BLaER1 treated with 17β-estradiol and CSF1 and Interleukin-3, amounts not matched to agents 10 nM and 100 nM (cell line): ENCODE data around the gene COBL.

Source experiments
- H3K27ac ChIP-seq, 11 experiments: shearing (Covaris generic); formaldehyde crosslinking; 2 replicates each; pipeline ENCODE4 v1.8.1; 2022
- H3K27me3 ChIP-seq, 11 experiments: shearing (Covaris generic); formaldehyde crosslinking; 2 replicates each; pipeline ENCODE4 v1.8.1; 2022
- H3K36me3 ChIP-seq, 11 experiments: shearing (Covaris generic); formaldehyde crosslinking; 2 replicates each; pipeline ENCODE4 v1.8.1; 2022
- H3K4me1 ChIP-seq, 10 experiments: shearing (Covaris generic); formaldehyde crosslinking; 2 replicates each; pipeline ENCODE4 v1.8.1; 2022
- H3K4me2 ChIP-seq, 11 experiments: shearing (Covaris generic); formaldehyde crosslinking; 2 replicates each; pipeline ENCODE4 v1.8.1; 2022
- H3K4me3 ChIP-seq, 10 experiments: shearing (Covaris generic); formaldehyde crosslinking; 2 replicates each; pipeline ENCODE4 v1.8.1; 2022
- H3K9ac ChIP-seq, 11 experiments: shearing (Covaris generic); formaldehyde crosslinking; 2 replicates each; pipeline ENCODE4 v1.8.1; 2022
- H3K9me3 ChIP-seq, 11 experiments: shearing (Covaris generic); formaldehyde crosslinking; replicated peaks in 1 of 11; 2 replicates each; pipeline ENCODE4 v1.8.1; 2022
- H4K20me1 ChIP-seq, 11 experiments: shearing (Covaris generic); formaldehyde crosslinking; 2 replicates each; pipeline ENCODE4 v1.8.1; 2022
- Cebpa-rat ChIP-seq, 11 experiments: shearing (Covaris generic); IDR thresholded peaks; 2 replicates each; pipeline ENCODE4 v1.8.1; 2022

Gene COBL

DNA sequence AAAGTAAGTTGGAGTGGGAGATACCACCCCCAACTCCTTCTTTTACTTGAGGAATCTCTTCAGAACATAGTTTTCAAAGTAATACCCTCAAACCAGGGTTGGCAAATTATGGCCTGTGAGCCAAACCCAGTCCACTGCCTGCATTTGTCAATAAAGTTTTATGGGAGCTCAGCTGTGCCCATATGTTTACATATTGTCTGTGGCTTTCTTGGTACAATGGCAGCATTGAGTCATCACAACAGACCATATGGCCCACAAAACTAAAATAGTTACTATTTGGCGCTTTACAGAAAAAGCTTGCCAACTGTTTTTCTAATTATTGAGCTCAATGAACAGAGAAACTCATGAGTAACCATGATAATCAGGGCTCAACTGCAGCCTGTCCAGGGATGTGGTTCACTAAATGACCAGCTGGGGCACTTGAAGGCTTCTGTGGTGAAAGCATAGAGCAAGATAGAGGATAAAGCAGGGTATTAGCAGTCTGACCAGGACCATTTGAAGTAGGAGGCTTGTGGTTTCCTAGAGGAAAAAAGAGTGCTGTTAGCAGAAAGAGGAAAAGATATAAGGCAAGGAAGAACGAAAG is 337.9 kb downstream of the COBL start:
- H4K20me1 ChIP-seq: no peaks in the 10 kb centered on the region
- TF ChIP-seq Cebpa-rat (IDR thresholded peaks at IDR 0.05): no peak
- H3K27me3 ChIP-seq: no peaks in the 10 kb centered on the region
- no peaks in the 10 kb centered on the region for H3K36me3 ChIP-seq
- H3K27ac ChIP-seq: no peak overlapping the region
- H3K9me3 ChIP-seq: peaks cover 6 to 31% (median 11%) of the 10 kb centered on the region in 11 experiments; a peak in 15 of 22 replicates
- H3K4me3 ChIP-seq: no peak overlapping the region
- H3K4me1 ChIP-seq: peaks cover 0 to 14% (median 6%) of the 10 kb centered on the region in 10 experiments; a peak in 11 of 20 replicates
- H3K4me2 ChIP-seq: no peak overlapping the region
- H3K9ac ChIP-seq: no peak overlapping the region

DNA sequence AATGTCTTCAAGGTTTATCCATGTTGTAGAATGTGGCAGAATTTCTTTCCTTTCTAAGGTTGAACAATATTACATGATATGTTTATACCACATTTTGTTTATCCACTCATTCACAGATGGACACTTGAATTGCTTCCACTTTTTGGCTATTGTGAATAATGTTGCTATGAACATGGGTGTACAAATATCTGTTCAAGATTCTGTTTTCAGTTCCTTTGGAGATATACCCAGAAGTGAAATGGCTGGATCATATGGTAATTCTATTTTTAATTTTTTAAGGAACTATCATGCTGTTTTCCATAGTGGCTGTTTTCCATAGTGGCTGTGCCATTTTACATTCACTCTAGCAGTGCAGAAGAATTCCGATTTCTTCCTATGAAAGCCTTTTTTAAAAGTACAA is 339.2 kb downstream of the COBL start:
- Histone ChIP-seq H3K36me3 (no peaks in the 10 kb centered on the region), H3K4me2 (no peak overlapping the region), H3K27ac (no peak overlapping the region)

GRCh38 chr7:50976064-50976463 is 340.5 kb downstream of the COBL start:
- Histone ChIP-seq H4K20me1 (no peaks in the 10 kb centered on the region), H3K27ac (no peak overlapping the region), H3K36me3 (no peaks in the 10 kb centered on the region), H3K4me3 (no peak overlapping the region), H3K27me3 (no peaks in the 10 kb centered on the region), H3K4me1 (peaks cover 0 to 14% (median 6%) of the 10 kb centered on the region in 10 experiments; a peak in 11 of 20 replicates), H3K9ac (no peak overlapping the region), H3K4me2 (no peak overlapping the region), H3K9me3 (peaks cover 6 to 31% (median 11%) of the 10 kb centered on the region in 11 experiments; a peak in 15 of 22 replicates)
- TF ChIP-seq Cebpa-rat (IDR thresholded peaks at IDR 0.05): no peak

More for the DNA sequence above, 339.2 kb downstream of the COBL start:
- no peaks in the 10 kb centered on the region for H3K27me3 ChIP-seq
- H3K9me3 ChIP-seq: peaks cover 6 to 31% (median 11%) of the 10 kb centered on the region in 11 experiments; a peak in 15 of 22 replicates
- peaks cover 0 to 14% (median 6%) of the 10 kb centered on the region in 10 experiments; a peak in 11 of 20 replicates for H3K4me1 ChIP-seq
- no peak overlapping the region for H3K9ac ChIP-seq
- H4K20me1 ChIP-seq: no peaks in the 10 kb centered on the region
- TF ChIP-seq Cebpa-rat (IDR thresholded peaks at IDR 0.05): no peak
- H3K4me3 ChIP-seq: no peak overlapping the region

DNA sequence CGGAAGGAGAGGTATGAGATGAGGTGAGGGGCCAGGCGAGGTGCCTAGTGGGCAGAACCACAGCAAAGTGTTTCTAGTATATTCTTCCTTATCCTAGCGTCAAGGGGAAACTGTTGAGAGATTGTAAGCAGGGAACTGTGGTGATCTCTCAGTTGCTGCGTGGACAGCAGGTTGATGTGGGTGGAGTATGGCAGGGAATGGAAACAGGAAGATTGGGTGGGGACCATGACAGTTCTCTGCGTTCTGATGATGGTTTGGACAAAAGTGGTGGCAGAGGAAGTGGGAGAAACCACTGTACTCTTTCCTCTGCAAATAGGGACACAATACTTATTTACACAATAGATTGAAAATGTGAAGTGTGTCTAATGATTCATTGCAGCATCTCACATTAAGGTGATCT is 342.4 kb downstream of the COBL start:
- Histone ChIP-seq H3K9me3 (peaks cover 6 to 27% (median 11%) of the 10 kb centered on the region in 11 experiments; a peak in 16 of 22 replicates), H3K27me3 (no peaks in the 10 kb centered on the region), H4K20me1 (no peaks in the 10 kb centered on the region), H3K9ac (no peak overlapping the region), H3K27ac (no peak overlapping the region), H3K4me3 (no peak overlapping the region), H3K36me3 (no peaks in the 10 kb centered on the region), H3K4me1 (peaks cover 0 to 14% (median 6%) of the 10 kb centered on the region in 10 experiments; a peak in 11 of 20 replicates), H3K4me2 (peak overlapping the region in 6 of 11 experiments; percentile 18 to 33 (median 28); a peak in 6 of 22 replicates)
- TF ChIP-seq Cebpa-rat (IDR thresholded peaks at IDR 0.05): no peak

DNA sequence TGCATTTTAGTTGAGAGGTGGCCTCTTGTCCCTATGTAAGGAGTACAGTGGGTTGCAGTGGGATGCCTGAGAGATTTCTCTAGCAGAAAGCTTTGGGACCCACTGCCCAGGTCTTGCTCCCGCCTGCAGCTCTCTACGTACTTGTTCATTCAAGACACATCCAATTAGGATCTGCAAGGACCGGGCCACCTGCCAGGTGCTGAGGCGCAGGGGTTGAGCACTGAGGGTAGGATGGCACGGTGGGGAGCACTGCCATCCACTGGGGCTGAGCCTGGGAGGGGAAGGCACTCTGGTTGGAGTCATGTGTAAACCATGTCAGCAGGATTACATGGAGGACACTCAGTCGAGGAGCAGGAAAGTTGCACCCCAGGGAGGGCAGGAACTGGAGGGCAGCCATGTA is 342.8 kb downstream of the COBL start:
- Histone ChIP-seq H3K36me3 (no peaks in the 10 kb centered on the region), H3K4me2 (peak overlapping the region in 5 of 11 experiments; percentile 18 to 33 (median 25); a peak in 4 of 22 replicates), H3K9me3 (peaks cover 6 to 23% (median 11%) of the 10 kb centered on the region in 11 experiments; a peak in 16 of 22 replicates), H3K4me3 (no peak overlapping the region), H4K20me1 (no peaks in the 10 kb centered on the region), H3K4me1 (peaks cover 0 to 14% (median 6%) of the 10 kb centered on the region in 10 experiments; a peak in 11 of 20 replicates), H3K9ac (no peak overlapping the region), H3K27ac (no peak overlapping the region), H3K27me3 (no peaks in the 10 kb centered on the region)
- TF ChIP-seq Cebpa-rat (IDR thresholded peaks at IDR 0.05): no peak

- Histone ChIP-seq H3K9ac (no peak overlapping the region), H3K36me3 (no peaks in the 10 kb centered on the region), H3K4me2 (no peak overlapping the region), H3K9me3 (peaks cover 13 to 29% (median 23%) of the 10 kb centered on the region in 11 experiments), H3K4me3 (no peak overlapping the region), H3K27me3 (no peaks in the 10 kb centered on the region), H3K27ac (no peak overlapping the region), H4K20me1 (no peaks in the 10 kb centered on the region), H3K4me1 (peaks cover 0 to 13% (median 6%) of the 10 kb centered on the region in 10 experiments; a peak in 11 of 20 replicates)
- no peak for TF ChIP-seq Cebpa-rat (IDR thresholded peaks at IDR 0.05)
Measured at GRCh38 chr7:50970092-50970491, 346.5 kb downstream of the COBL start.
